ENCODE data around the gene ACAD10. TPM values are rescaled to one million over a fixed set of nuclear protein-coding genes. Genes with fewer than 3 reads are reported as not detected.
"Not testable (repeated sequence)": the region's sequence is repeated elsewhere in the genome, so short reads cannot be mapped to it uniquely, and the experiment has no call there.

Gene ACAD10
- total RNA-seq, 2 experiments from 2014 or later = 24.5 to 28.8 TPM

- no peak overlapping the region for H3K27ac Mint-ChIP-seq
- ATAC-seq (no peak), DNase-seq (no peak)
- TF ChIP-seq CTCF (IDR thresholded peaks at IDR 0.05) = no peak
- ChIA-PET POLR2A (no interaction called here), CTCF (no interaction called here)
- H3K4me3 Mint-ChIP-seq = no peak overlapping the region
- H3K4me1 Mint-ChIP-seq (ENCODE audit: low read depth) = no peaks in the 10 kb centered on the region
- H3K9me3 Mint-ChIP-seq = no peaks in the 10 kb centered on the region
- H3K36me3 Mint-ChIP-seq (ENCODE audit: low read depth) = peaks cover 19% of the 10 kb centered on the region
- intact Hi-C loops (cut with micrococcal nuclease) = no loop called here
- no peaks in the 10 kb centered on the region for H3K27me3 Mint-ChIP-seq
Observed at GRCh38 chr12:111720457-111720856, 34.6 kb downstream of the ACAD10 start.

- H3K36me3 Mint-ChIP-seq (ENCODE audit: low read depth) = peaks cover 16% of the 10 kb centered on the region
- H3K9me3 Mint-ChIP-seq; DNase-seq; intact Hi-C loops (cut with micrococcal nuclease); ATAC-seq; H3K4me1 Mint-ChIP-seq (ENCODE audit: low read depth); H3K27ac Mint-ChIP-seq; CTCF ChIA-PET; H3K4me3 Mint-ChIP-seq; POLR2A ChIA-PET; H3K27me3 Mint-ChIP-seq: not testable (repeated sequence)
Observed at GRCh38 chr12:111723646-111724360, 38.0 kb downstream of the ACAD10 start.

GRCh38 chr12:111728795-111729194 lies 42.9 kb downstream of the ACAD10 start:
- no peak overlapping the region for H3K27ac Mint-ChIP-seq
- ChIA-PET POLR2A (interaction anchor here (0.5 to 1.2 kb wide), 2 partner anchors 16 to 1278 kb away, joined by 3 to 4 read pairs; no protein-coding TSS in a partner anchor), CTCF (no interaction called here)
- no peaks in the 10 kb centered on the region for H3K9me3 Mint-ChIP-seq
- ATAC-seq (no peak), DNase-seq (no peak)
- no peaks in the 10 kb centered on the region for H3K4me1 Mint-ChIP-seq (ENCODE audit: low read depth)
- no peaks in the 10 kb centered on the region for H3K27me3 Mint-ChIP-seq
- TF ChIP-seq CTCF (IDR thresholded peaks at IDR 0.05) = no peak
- H3K4me3 Mint-ChIP-seq = no peak overlapping the region
- intact Hi-C loops (cut with micrococcal nuclease) = no loop called here
- peaks cover 17% of the 10 kb centered on the region for H3K36me3 Mint-ChIP-seq (ENCODE audit: low read depth)

GRCh38 chr12:111730420-111730819 lies 44.6 kb downstream of the ACAD10 start:
- intact Hi-C loops (cut with micrococcal nuclease) = no loop called here
- Mint-ChIP-seq H3K36me3 (ENCODE audit: low read depth) (peaks cover 13% of the 10 kb centered on the region), H3K27ac (no peak overlapping the region), H3K27me3 (no peaks in the 10 kb centered on the region), H3K4me3 (no peak overlapping the region), H3K9me3 (no peaks in the 10 kb centered on the region), H3K4me1 (ENCODE audit: low read depth) (no peaks in the 10 kb centered on the region)
- DNase-seq (no peak), ATAC-seq (no peak)
- ChIA-PET CTCF (no interaction called here), POLR2A (interaction anchor here (0.6 kb wide), 1 partner anchor 262 kb away, joined by 3 read pairs; no protein-coding TSS in a partner anchor)
- TF ChIP-seq CTCF (IDR thresholded peaks at IDR 0.05) = no peak

GRCh38 chr12:111732786-111733185 lies 46.9 kb downstream of the ACAD10 start:
- Mint-ChIP-seq H3K27me3 (no peaks in the 10 kb centered on the region), H3K36me3 (ENCODE audit: low read depth) (peaks cover 16% of the 10 kb centered on the region), H3K9me3 (no peaks in the 10 kb centered on the region), H3K27ac (no peak overlapping the region), H3K4me3 (no peak overlapping the region), H3K4me1 (ENCODE audit: low read depth) (no peaks in the 10 kb centered on the region)
- ChIA-PET POLR2A (no interaction called here), CTCF (no interaction called here)
- TF ChIP-seq CTCF (IDR thresholded peaks at IDR 0.05) = no peak
- ATAC-seq = no peak
- no peak for DNase-seq
- intact Hi-C loops (cut with micrococcal nuclease) = no loop called here

Measured in activated CD8-positive, alpha-beta T cell treated with anti-CD3 and anti-CD28 coated beads for 36 hours (primary cell).